G401 (cell line): ENCODE results near the gene CSNK1G3. TPM values are rescaled to one million over a fixed set of nuclear protein-coding genes. Genes with fewer than 3 reads are reported as not detected.
"Not testable (repeated sequence)": the region's sequence is repeated elsewhere in the genome, so short reads cannot be mapped to it uniquely, and the experiment has no call there.

Experiments
- DNase-seq: peaks from one replicate; pipeline ENCODE4 v3.0.0-alpha.2; 2015; ENCODE audit warnings: low spot score
- in situ Hi-C: cut with HindIII; loops from 2 replicates; pipeline ENCODE4 v1.10.0; 2016; ENCODE audit warnings: low sequenced_read_pairs, mixed read lengths
- total RNA-seq: library from RNA; depleted of rRNA; stranded (reverse); fragments of >200 nt; shearing (Covaris generic); gene quantifications from 2 replicates; pipeline ENCODE4 v1.2.3, GENCODE V29; 2014; rRNA removed

The CSNK1G3 gene
- 23.8 and 30.0 TPM in 2 replicates for total RNA-seq

DNA sequence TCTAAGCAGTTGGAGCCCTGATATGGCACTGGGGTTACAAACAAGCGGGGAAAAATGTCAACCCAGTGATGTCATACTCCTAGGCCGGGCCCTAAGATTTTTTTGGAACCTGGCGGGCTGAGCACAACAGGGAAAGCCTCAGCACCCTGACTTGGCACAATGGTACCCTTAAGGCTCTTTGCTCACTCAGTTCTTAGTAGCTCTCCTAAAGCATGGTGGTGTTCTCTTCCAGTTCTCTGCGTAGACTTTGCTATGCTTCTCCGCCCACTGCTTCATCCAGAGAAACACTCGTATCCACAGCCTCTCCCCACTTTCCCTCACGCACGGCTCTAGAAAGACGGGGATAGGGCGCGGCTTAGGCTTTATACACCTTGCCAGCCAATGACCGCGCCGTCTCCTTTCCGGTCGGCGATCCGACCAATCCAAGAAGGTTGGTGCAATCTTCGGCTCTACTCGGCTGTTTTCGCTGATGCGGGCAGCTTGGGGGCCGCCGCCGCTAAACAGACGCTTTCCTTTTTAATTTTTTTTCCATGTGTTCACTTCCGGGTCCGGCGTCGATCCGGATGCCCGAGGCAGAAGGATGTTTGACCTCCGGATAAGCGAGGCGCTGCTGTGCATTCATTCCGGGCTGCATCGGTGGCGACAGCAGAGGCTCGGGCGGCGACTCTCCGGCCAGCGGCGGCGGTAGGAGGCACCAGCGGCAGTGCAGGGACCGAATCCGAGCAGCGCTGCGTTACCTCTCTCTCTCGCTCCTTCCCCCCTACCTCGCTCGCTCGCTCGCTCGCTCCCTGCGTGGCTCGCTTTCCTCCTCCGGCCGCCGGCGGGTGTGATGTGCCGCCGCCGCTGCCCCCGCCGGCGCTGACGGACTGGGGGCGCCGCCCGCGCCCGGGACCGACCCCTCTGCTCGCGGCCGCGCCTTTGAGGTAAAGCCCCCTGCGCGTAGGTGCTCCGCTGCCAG, at the start of gene CSNK1G3:
CSNK1G3 (plus strand) TSS at position 530 of the 958 bp plus-strand sequence. CDS start 33,487 bp downstream, outside the sequence.
- peak; percentile 97 for DNase-seq
- in situ Hi-C loops: no loop called here

GRCh38 chr5:123466839-123467238, 45.1 kb upstream of the CSNK1G3 start:
- DNase-seq, in situ Hi-C loops: not testable (repeated sequence)

- in situ Hi-C loops: no loop called here
- DNase-seq: no peak
Observed at GRCh38 chr5:123471385-123471784, 40.6 kb upstream of the CSNK1G3 start.

DNA sequence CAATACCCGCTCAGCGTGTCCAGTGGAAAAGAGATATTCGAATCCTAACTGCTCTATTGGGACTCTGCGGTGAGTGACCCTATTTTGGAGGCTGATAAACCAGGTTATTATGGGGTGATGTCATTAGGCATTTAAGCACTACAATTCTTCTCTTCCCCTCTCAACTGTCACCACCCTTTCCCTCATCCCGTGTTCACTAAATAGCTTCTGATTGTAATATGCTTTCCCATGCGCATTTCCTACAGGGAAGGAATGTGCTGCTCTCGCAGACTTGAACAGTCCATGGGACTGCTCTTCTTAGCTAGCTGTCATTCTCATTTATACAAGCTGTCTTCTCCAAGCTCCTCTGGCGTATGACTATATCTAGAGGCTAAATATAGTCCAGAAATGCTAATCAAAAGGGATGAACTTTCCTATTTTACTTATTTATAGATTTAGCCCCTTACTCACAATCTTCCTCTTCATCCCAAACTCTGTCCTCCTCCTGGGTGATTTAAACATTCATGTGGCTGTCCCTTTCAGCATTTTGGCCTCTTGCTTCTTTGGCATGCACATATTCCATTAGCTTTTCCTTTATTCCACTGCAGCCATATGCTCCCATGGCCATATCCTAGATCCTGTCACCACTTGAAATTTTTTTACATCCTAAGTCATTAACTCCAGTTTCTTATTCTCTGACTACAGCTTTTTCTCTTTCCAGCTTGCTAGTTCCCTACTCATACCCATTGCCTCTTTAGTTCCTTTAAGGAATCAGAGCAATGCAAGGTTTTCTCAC, 39.6 kb upstream of the CSNK1G3 start:
- in situ Hi-C loops: no loop called here
- no peak for DNase-seq

GRCh38 chr5:123474228-123474627, 37.7 kb upstream of the CSNK1G3 start:
- in situ Hi-C loops: no loop called here
- peak; percentile 16 for DNase-seq

- in situ Hi-C loops: no loop called here
- no peak for DNase-seq
Observed at GRCh38 chr5:123476731-123477130, 35.2 kb upstream of the CSNK1G3 start.

GRCh38 chr5:123478546-123478945, 33.4 kb upstream of the CSNK1G3 start:
- peak; percentile 10 for DNase-seq
- in situ Hi-C loops: no loop called here

- in situ Hi-C loops: no loop called here
- no peak for DNase-seq
Observed at GRCh38 chr5:123482258-123482657, 29.7 kb upstream of the CSNK1G3 start.

DNA sequence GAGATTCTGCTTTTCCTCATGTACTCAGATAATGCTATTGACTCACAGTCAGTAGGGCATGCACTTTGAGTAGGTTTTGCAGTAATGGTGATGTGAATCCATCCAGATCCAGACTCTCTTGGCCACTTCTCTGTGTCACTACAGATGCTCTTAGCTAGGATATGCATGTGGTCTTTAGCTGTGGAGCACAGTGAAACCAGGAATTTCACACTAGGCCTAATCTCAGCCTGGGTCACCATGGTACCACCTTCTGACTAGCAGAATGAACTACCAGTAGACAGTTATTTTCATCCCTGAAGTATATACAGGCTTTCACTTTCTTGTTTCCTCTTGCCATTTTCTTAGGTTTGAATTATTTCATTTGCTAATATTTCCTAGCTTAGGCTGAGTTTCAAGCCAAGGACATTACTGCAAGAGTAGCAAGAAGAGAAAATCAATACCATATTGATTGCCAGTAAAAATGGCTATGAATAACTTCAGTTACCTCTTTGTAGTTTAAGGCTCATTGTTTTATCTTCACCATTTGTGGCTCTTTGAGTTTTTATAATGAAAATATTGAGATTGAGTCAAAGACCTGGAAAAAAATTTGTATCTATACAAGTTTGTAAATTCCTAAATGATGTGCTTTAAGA, 28.4 kb upstream of the CSNK1G3 start:
- in situ Hi-C loops: no loop called here
- DNase-seq: no peak

DNA sequence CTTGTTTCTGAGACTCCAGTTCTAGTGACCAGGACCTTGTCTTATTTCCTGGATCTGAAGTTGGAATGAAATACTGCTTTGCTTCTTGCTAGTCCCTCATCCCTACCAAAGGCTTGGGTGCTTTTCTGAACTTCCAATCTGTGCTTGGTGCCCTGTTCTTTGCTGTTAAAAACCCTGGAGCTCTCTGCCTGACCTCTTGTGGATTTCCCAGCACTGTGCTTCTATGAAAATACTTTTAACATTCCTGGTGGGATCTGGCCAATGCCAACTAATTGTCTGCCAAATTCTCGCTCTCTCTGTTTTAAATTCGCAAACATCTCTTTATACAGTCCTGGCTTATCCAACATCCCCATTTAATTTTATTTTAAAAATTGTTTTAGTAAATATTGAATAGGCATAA, 26.7 kb upstream of the CSNK1G3 start:
- in situ Hi-C loops: no loop called here
- DNase-seq: no peak

GRCh38 chr5:123486951-123487655, 24.9 kb upstream of the CSNK1G3 start:
- in situ Hi-C loops: no loop called here
- no peak for DNase-seq

DNA sequence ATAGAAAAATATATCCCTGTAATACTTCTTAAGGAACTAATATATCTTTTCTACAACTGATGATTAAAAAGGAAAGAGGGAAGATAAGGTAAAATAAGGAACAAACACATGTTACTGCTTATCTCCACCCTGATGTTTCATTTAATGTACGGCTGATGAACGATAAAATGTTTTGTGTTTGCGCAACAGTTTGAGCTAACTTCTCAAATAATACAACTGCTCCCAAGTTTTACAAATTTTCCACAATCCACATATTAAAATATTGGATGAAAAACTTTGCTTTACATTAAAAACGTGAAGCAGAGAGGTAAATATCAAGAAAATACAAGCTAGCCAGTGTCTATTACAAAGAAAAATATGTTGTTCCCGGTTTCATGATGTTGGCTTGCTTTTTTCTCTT, 21.0 kb upstream of the CSNK1G3 start:
- DNase-seq: no peak
- in situ Hi-C loops: no loop called here

GRCh38 chr5:123495211-123495610, 16.8 kb upstream of the CSNK1G3 start:
- in situ Hi-C loops, DNase-seq: not testable (repeated sequence)

DNA sequence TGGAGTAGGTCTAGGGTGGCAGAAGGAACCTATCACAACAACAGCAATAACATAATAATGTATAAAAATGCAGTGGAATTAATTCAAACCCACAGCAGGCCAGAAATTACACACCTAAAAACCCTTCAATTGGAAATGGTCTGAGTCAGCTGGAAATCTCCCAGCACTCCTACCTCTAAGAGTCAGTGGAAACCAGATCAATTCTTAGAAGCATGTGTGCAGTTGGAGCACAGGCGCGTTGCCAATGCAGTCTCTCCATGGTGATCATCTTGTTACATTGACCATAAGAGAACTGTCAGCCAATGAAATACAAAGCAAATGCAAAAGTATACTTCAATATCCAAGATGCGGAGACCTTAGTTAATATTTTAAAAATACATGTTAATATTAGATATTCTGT, 15.1 kb upstream of the CSNK1G3 start:
- in situ Hi-C loops: no loop called here
- no peak for DNase-seq

- in situ Hi-C loops: no loop called here
- DNase-seq: no peak
Observed at GRCh38 chr5:123500471-123500870, 11.5 kb upstream of the CSNK1G3 start.

DNA sequence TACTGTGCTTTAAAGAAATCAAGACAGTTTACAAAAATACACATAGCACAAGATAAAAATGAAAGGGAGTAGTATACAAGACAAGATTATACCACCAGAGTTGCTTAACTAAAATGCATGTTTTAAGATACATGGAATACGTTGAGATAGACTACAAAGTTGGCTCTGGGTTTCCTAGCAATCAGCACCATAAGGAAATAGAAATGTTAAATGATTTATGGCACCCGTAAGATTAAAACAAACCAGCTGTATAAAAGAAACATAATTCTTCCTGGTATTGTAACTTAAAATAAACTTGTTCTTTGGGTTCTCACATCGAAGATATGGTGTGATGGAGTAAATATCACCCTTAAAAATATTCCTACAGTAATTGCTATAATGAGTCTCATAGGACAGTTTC, 9.9 kb upstream of the CSNK1G3 start:
- no peak for DNase-seq
- in situ Hi-C loops: no loop called here

DNA sequence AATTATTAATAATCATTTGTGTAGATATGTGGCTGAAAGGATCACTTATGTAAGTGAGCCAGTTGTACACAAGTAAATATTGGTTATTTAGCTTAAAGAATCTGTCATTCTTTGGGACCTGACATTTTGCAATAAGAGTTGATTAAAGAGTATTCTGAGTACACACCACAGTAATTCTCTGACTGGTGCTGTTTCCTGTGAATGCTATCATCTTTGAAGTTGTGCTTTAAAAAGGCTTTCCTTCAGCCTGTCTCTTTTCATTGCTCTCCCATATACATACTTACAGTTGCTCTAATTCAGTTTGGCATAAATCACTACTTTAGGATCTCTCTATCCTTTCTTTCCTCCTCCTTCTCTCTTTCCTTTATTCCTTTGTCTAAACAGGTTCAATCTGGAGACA, 8.7 kb upstream of the CSNK1G3 start:
- no peak for DNase-seq
- in situ Hi-C loops: no loop called here

DNA sequence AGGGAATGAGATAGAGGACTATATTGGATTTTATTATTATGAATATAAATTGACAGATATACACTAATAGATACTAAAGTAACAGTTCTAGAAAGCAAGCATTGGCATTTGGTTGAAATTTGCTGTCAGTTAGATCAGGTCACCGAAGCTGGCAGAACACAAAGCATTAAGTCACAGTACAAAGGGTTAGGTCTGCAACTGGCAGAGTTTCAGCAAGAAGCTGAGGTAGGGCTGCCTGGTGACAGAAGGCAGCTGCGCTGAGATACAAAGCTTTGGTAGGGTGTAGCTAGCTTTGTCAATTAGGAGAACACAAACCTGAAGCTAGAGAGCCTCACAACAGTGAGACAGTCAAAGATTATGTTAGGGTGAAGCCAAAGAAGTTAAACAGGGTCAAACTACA, 6.3 kb upstream of the CSNK1G3 start:
- in situ Hi-C loops: no loop called here
- DNase-seq: no peak

DNA sequence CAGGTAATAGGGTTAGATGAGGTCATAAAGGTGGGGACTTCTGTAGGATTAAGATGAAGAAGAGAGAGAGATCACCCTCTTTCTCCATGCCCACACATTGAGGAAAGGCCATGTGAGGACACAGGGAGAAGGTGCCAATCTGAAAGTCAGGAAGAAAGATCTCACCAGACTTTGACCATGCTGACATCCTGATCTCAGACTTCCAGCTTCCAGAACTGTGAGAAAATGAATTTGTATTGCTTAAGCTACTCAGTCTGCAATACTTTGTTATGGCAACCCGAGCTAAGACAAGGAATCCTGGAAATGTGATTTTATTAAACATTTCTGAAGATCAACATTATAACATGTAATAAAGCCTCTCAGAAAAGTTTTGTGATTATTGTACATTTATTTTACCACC, 3.5 kb upstream of the CSNK1G3 start:
- in situ Hi-C loops: no loop called here
- DNase-seq: no peak
